PC-3 (cell line): ENCODE data around the gene TMEM131L. TPM values are rescaled to one million over a fixed set of nuclear protein-coding genes. Genes with fewer than 3 reads are reported as not detected.
A peak's percentile ranks its signal among the peaks of the same experiment; 100 is the strongest.

ENCODE experiments used
- ATAC-seq: fragments of 200-7000 bp; cut with Tn5 transposase; 2 replicates; pipeline ENCODE4 v1.9.1; 2020; ENCODE audit warnings: mild to moderate bottlenecking, moderate library complexity
- BruUV-seq: library from RNA; stranded (reverse); fragments of 400-500 nt; replicated peaks from 2 replicates; lab custom pipeline; 2021; lab: Mats Ljungman, UMichigan
- CTCF ChIA-PET: fragments of 300-600 bp; sonication (Branson Sonifier 250); formaldehyde crosslinking; loops from one replicate; lab custom pipeline; 2022; ENCODE audit warnings: antibody characterized with exemption; lab: Charles Lee
- POLR2A ChIA-PET: fragments of 300-600 bp; sonication (Branson Sonifier 250); formaldehyde crosslinking; loops from one replicate; lab custom pipeline; 2022; ENCODE audit warnings: antibody characterized with exemption; ENCODE audit not compliant: unreplicated experiment; lab: Charles Lee
- DNase-seq: peaks from one replicate; pipeline ENCODE4 v3.0.0-alpha.2; 2015
- H2AFZ ChIP-seq: fragments of 300-600 bp; sonication (generic); 2 replicates; pipeline ENCODE4 v1.6.0; 2016; ENCODE audit warnings: antibody characterized with exemption, low read length
- H3F3A ChIP-seq: fragments of 300-600 bp; sonication (generic); one replicate; pipeline ENCODE4 v1.6.0; 2017; ENCODE audit warnings: antibody characterized with exemption, low read length, control low read depth, mild to moderate bottlenecking; ENCODE audit not compliant: unreplicated experiment
- H3K27ac ChIP-seq: fragments of 300-600 bp; sonication (generic); 2 replicates; pipeline ENCODE4 v1.5.1; 2016; ENCODE audit warnings: mild to moderate bottlenecking, low read length
- H3K27me3 ChIP-seq: fragments of 300-600 bp; sonication (generic); 2 replicates; pipeline ENCODE4 v1.6.1; 2016; ENCODE audit warnings: low read length, mixed read lengths
- H3K36me3 ChIP-seq: fragments of 300-600 bp; sonication (generic); 2 replicates; pipeline ENCODE4 v1.6.1; 2016; ENCODE audit warnings: low read depth, mixed run types, low read length, mixed read lengths
- H3K4me1 ChIP-seq: fragments of 300-600 bp; sonication (generic); 2 replicates; pipeline ENCODE4 v1.5.1; 2016; ENCODE audit warnings: low read length; ENCODE audit not compliant: insufficient read depth
- H3K4me2 ChIP-seq: fragments of 300-600 bp; sonication (generic); 2 replicates; pipeline ENCODE4 v1.6.0; 2016; ENCODE audit warnings: low read length
- H3K4me3 ChIP-seq: fragments of 300-600 bp; sonication (generic); 2 replicates; pipeline ENCODE4 v1.5.1; 2016; ENCODE audit warnings: mild to moderate bottlenecking, low read length, mixed read lengths
- H3K79me2 ChIP-seq: fragments of 300-600 bp; sonication (generic); 2 replicates; pipeline ENCODE4 v1.6.1; 2017; ENCODE audit warnings: low read length, mixed read lengths
- H3K9ac ChIP-seq: fragments of 300-600 bp; sonication (generic); 2 replicates; pipeline ENCODE4 v1.6.0; 2016; ENCODE audit warnings: mild to moderate bottlenecking, low read length
- H3K9me2 ChIP-seq: fragments of 300-600 bp; sonication (generic); replicated peaks from 2 replicates; pipeline ENCODE4 v1.6.1; 2016; ENCODE audit warnings: mixed run types, low read length, mixed read lengths
- H3K9me3 ChIP-seq: fragments of 300-600 bp; sonication (generic); 2 replicates; pipeline ENCODE4 v1.6.1; 2016; ENCODE audit warnings: low read length, mixed read lengths
- H4K20me1 ChIP-seq: fragments of 300-600 bp; sonication (generic); 2 replicates; pipeline ENCODE4 v1.6.1; 2016; ENCODE audit warnings: low read length, mixed read lengths
- CTCF ChIP-seq: fragments of 300-600 bp; sonication (generic); conservative IDR thresholded peaks from 2 replicates; pipeline ENCODE4 v1.5.1; 2017; ENCODE audit warnings: antibody characterized with exemption, low read depth, mild to moderate bottlenecking, low read length
- EZH2 ChIP-seq: fragments of 300-600 bp; sonication (generic); IDR thresholded peaks from one replicate; pipeline ENCODE4 v1.6.1; 2017; ENCODE audit warnings: antibody characterized with exemption, mild to moderate bottlenecking, low read length; ENCODE audit not compliant: unreplicated experiment
- EZH2phosphoT487 ChIP-seq: fragments of 300-600 bp; sonication (generic); IDR thresholded peaks from 2 replicates; pipeline ENCODE4 v1.6.1; 2018; ENCODE audit warnings: mild to moderate bottlenecking, antibody characterized with exemption, low read length, borderline replicate concordance
- intact Hi-C: fragments of 100-400 bp; cut with micrococcal nuclease; formaldehyde crosslinking; loops from 2 replicates; pipeline ENCODE4 v1.9.0; 2023
- total RNA-seq: library from RNA; depleted of rRNA; stranded (reverse); fragments of >200 nt; gene quantifications from 2 replicates; pipeline ENCODE4 v1.2.3, GENCODE V29; 2014

TMEM131L gene
- total RNA-seq, 1 experiment from 2014 or later = 7.7 TPM

- Histone ChIP-seq H3F3A (no peaks in the 10 kb centered on the region), H3K9ac (no peak overlapping the region), H3K27me3 (no peaks in the 10 kb centered on the region), H3K36me3 (no peaks in the 10 kb centered on the region), H3K4me2 (no peak overlapping the region), H3K9me3 (no peaks in the 10 kb centered on the region), H2AFZ (no peak overlapping the region), H3K27ac (no peak overlapping the region), H4K20me1 (no peaks in the 10 kb centered on the region), H3K4me3 (no peak overlapping the region), H3K79me2 (0 out of 2 replicates have a peak, but pooled peaks cover 7% of the 10 kb centered on the region), H3K9me2 (no peaks in the 10 kb centered on the region), H3K4me1 (peaks cover 29% of the 10 kb centered on the region)
- TF ChIP-seq CTCF = no peak
- no peak for TF ChIP-seq EZH2phosphoT487
- TF ChIP-seq EZH2 = no peak
- ChIA-PET CTCF (interaction anchor here (0.6 kb wide), 1 partner anchor 34 kb away, joined by 3 read pairs; no protein-coding TSS in a partner anchor), POLR2A (no interaction called here)
- no peak for DNase-seq
- intact Hi-C loops = no loop called here
- no TSS peak for BruUV-seq
- ATAC-seq = no peak
Measured at GRCh38 chr4:153501578-153501977, 35.4 kb downstream of the TMEM131L start.

GRCh38 chr4:153502584-153502983 lies 36.4 kb downstream of the TMEM131L start:
- H3K27me3 ChIP-seq = no peaks in the 10 kb centered on the region
- H3K9me3 ChIP-seq = no peaks in the 10 kb centered on the region
- DNase-seq (no peak), ATAC-seq (no peak)
- no peak overlapping the region for H3K4me3 ChIP-seq
- H3K79me2 ChIP-seq = 0 out of 2 replicates have a peak, but pooled peaks cover 7% of the 10 kb centered on the region
- no peaks in the 10 kb centered on the region for H3F3A ChIP-seq
- CTCF ChIA-PET = no interaction called here
- TF ChIP-seq CTCF (no peak), EZH2 (no peak), EZH2phosphoT487 (no peak)
- no peaks in the 10 kb centered on the region for H3K36me3 ChIP-seq
- H3K4me1 ChIP-seq = peaks cover 29% of the 10 kb centered on the region
- H4K20me1 ChIP-seq = no peaks in the 10 kb centered on the region
- intact Hi-C loops = no loop called here
- no TSS peak for BruUV-seq
- no peak overlapping the region for H3K4me2 ChIP-seq
- POLR2A ChIA-PET = no interaction called here
- H2AFZ ChIP-seq = no peak overlapping the region
- no peak overlapping the region for H3K27ac ChIP-seq
- no peak overlapping the region for H3K9ac ChIP-seq
- H3K9me2 ChIP-seq = no peaks in the 10 kb centered on the region

GRCh38 chr4:153506341-153507309 lies 40.5 kb downstream of the TMEM131L start:
- ATAC-seq (peak; percentile 89), DNase-seq (peak; percentile 57)
- POLR2A ChIA-PET = no interaction called here
- intact Hi-C loops = no loop called here
- Histone ChIP-seq H3K4me1 (peaks cover 49% of the 10 kb centered on the region), H3K9me3 (no peaks in the 10 kb centered on the region), H3K4me3 (no peak overlapping the region), H3K79me2 (0 out of 2 replicates have a peak, but pooled peaks cover 8% of the 10 kb centered on the region), H3K9me2 (no peaks in the 10 kb centered on the region), H3K4me2 (peak overlapping the region; percentile 41; the same call in 1 of the 2 replicates), H3K9ac (no peak overlapping the region), H3K27me3 (no peaks in the 10 kb centered on the region), H3F3A (no peaks in the 10 kb centered on the region), H4K20me1 (no peaks in the 10 kb centered on the region), H3K36me3 (no peaks in the 10 kb centered on the region), H3K27ac (peak overlapping the region; percentile 32), H2AFZ (no peak overlapping the region)
- CTCF ChIA-PET = no interaction called here
- TF ChIP-seq EZH2phosphoT487 (no peak), EZH2 (no peak), CTCF (no peak)
- BruUV-seq = no TSS peak
